Left ventricle myocardium superior (tissue), 1 donor: ENCODE results near the gene COMT. TPM values are rescaled to one million over a fixed set of nuclear protein-coding genes. Genes with fewer than 3 reads are reported as not detected.
A peak's percentile ranks its signal among the peaks of the same experiment; 100 is the strongest.

ENCODE experiments used
- ATAC-seq: fragments of 200-7000 bp; cut with Tn5 transposase; one replicate; pipeline ENCODE4 v1.9.1; 2020; ENCODE audit warnings: mild to moderate bottlenecking, moderate library complexity
- DNase-seq: peaks from one replicate; pipeline ENCODE4 v3.0.0-alpha.2; 2020
- intact Hi-C: fragments of 100-400 bp; cut with micrococcal nuclease; formaldehyde crosslinking; loops from one replicate; pipeline ENCODE4 v1.11.0; 2022
- total RNA-seq: library from RNA; stranded (reverse); fragmentation: NEBNext Ultra II Directional; extraction: Animal tissue kit (Norgen Biotek cat#: 25700); gene quantifications from one replicate; pipeline ENCODE4 v1.2.1, GENCODE V29; 2021
- donor health status: DM: no; HTN: yes; CAD: no; lungs with severe emphysema.

COMT gene
- total RNA-seq, 1 donor from 2014 or later, result 83.4 TPM

GRCh38 chr22:19974268-19974861, 32.8 kb downstream of the COMT start:
- intact Hi-C loops, result loop anchor here (5.0 kb wide), 1 partner anchor 38 kb away; no protein-coding TSS in a partner anchor
- no peak for DNase-seq
- peak; percentile 4 for ATAC-seq

GRCh38 chr22:19974935-19975706, 33.5 kb downstream of the COMT start:
- ATAC-seq (no peak), DNase-seq (no peak)
- intact Hi-C loops, result loop anchor here (5.0 kb wide), 1 partner anchor 37 kb away; no protein-coding TSS in a partner anchor

- no peak for DNase-seq
- intact Hi-C loops, result no loop called here
- no peak for ATAC-seq
These were observed 34.1 kb downstream of the COMT start for GRCh38 chr22:19975707-19976035.

GRCh38 chr22:19976671-19977070, 35.1 kb downstream of the COMT start:
- DNase-seq (no peak), ATAC-seq (no peak)
- intact Hi-C loops, result no loop called here

- intact Hi-C loops, result no loop called here
- ATAC-seq (no peak), DNase-seq (no peak)
These were observed 36.0 kb downstream of the COMT start for GRCh38 chr22:19977296-19978243.

- intact Hi-C loops, result no loop called here
- no peak for DNase-seq
- no peak for ATAC-seq
These were observed 37.2 kb downstream of the COMT start for GRCh38 chr22:19978748-19979147.

GRCh38 chr22:19979712-19980493, 38.3 kb downstream of the COMT start:
- DNase-seq, result peak; percentile 20
- ATAC-seq, result no peak
- intact Hi-C loops, result no loop called here

GRCh38 chr22:19980766-19981165, 39.2 kb downstream of the COMT start:
- ATAC-seq (no peak), DNase-seq (peak; percentile 27)
- intact Hi-C loops, result no loop called here

- intact Hi-C loops, result no loop called here
- peak; percentile 26 for DNase-seq
- no peak for ATAC-seq
These were observed 39.8 kb downstream of the COMT start for GRCh38 chr22:19981171-19981960.

GRCh38 chr22:19981961-19982920, 40.7 kb downstream of the COMT start:
- intact Hi-C loops, result no loop called here
- ATAC-seq, result no peak
- peak; percentile 18 for DNase-seq

GRCh38 chr22:19982991-19983578, 41.5 kb downstream of the COMT start:
- DNase-seq (peak; percentile 70), ATAC-seq (peak; percentile 50)
- intact Hi-C loops, result no loop called here

- DNase-seq (peak; percentile 58), ATAC-seq (peak; percentile 39)
- intact Hi-C loops, result no loop called here
These were observed 42.2 kb downstream of the COMT start for GRCh38 chr22:19983741-19984140.

- peak; percentile 76 for DNase-seq
- intact Hi-C loops, result no loop called here
- ATAC-seq, result peak; percentile 73
These were observed 42.7 kb downstream of the COMT start for GRCh38 chr22:19984201-19984753.

GRCh38 chr22:19984851-19985811, 43.6 kb downstream of the COMT start:
- DNase-seq (peak; percentile 32), ATAC-seq (no peak)
- intact Hi-C loops, result no loop called here

- DNase-seq (peak; percentile 13), ATAC-seq (no peak)
- intact Hi-C loops, result no loop called here
These were observed 44.4 kb downstream of the COMT start for GRCh38 chr22:19986011-19986409.
